ENCODE data around the gene CTXND2.

- TF ChIP-seq, protein P1, sequence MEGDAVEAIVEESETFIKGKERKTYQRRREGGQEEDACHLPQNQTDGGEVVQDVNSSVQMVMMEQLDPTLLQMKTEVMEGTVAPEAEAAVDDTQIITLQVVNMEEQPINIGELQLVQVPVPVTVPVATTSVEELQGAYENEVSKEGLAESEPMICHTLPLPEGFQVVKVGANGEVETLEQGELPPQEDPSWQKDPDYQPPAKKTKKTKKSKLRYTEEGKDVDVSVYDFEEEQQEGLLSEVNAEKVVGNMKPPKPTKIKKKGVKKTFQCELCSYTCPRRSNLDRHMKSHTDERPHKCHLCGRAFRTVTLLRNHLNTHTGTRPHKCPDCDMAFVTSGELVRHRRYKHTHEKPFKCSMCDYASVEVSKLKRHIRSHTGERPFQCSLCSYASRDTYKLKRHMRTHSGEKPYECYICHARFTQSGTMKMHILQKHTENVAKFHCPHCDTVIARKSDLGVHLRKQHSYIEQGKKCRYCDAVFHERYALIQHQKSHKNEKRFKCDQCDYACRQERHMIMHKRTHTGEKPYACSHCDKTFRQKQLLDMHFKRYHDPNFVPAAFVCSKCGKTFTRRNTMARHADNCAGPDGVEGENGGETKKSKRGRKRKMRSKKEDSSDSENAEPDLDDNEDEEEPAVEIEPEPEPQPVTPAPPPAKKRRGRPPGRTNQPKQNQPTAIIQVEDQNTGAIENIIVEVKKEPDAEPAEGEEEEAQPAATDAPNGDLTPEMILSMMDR (IDR thresholded peaks at IDR 0.05) = no peak
- TF ChIP-seq EZH2phosphoT487 (IDR thresholded peaks at IDR 0.05) = no peak
- TF ChIP-seq EZH2 (IDR thresholded peaks at IDR 0.05) = no peak
Measured at GRCh38 chr1:150961756-150962155, 74.8 kb downstream of the CTXND2 start.
